T-cell (primary cell): ENCODE data around the gene BARX2. TPM values are rescaled to one million over a fixed set of nuclear protein-coding genes. Genes with fewer than 3 reads are reported as not detected.

Experiments
- ATAC-seq, 4 experiments: fragments of 200-7000 bp in 3 of 4; fragments of 150-1000 bp in 1 of 4; cut with Tn5 transposase; replicated peaks in 1 of 4; 1 replicate in 3 of 4; 2 replicates in 1 of 4; pipeline ENCODE4 v1.10.0; 2021; ENCODE audit warnings: moderate library complexity in 3 of 4, mild to moderate bottlenecking in 2 of 4, moderate number of reproducible peaks in 1 of 4
- CTCF ChIA-PET, 2 donors: fragments of 300-600 bp; sonication (Branson Sonifier 250); formaldehyde crosslinking; loops; one replicate each; lab custom pipeline; 2022; ENCODE audit warnings: antibody characterized with exemption in 2 of 2; lab: Charles Lee
- POLR2A ChIA-PET, 2 donors: fragments of 300-600 bp; sonication (Branson Sonifier 250); formaldehyde crosslinking; loops; one replicate each; lab custom pipeline; 2022; ENCODE audit warnings: antibody characterized with exemption in 2 of 2; lab: Charles Lee
- DNase-seq, 35 experiments: peaks; one replicate each; pipeline versions ENCODE4 v3.0.0 to v3.0.0-alpha.2; 2013 to 2023
- H3K27ac ChIP-seq: one replicate; pipeline ENCODE4 v1.5.1; 2013; ENCODE audit warnings: low read length
- H3K27me3 ChIP-seq, 2 experiments: replicated peaks in 1 of 2; 1 replicate in 1 of 2; 2 replicates in 1 of 2; pipeline versions ENCODE4 v1.6.1 to v1.7.0; 2013; ENCODE audit warnings: low read length in 1 of 2, mixed read lengths in 1 of 2; ENCODE audit not compliant: control insufficient read depth in 2 of 2, insufficient read depth in 2 of 2; ENCODE audit errors: extremely low read depth in 1 of 2
- H3K36me3 ChIP-seq, 2 donors: 1 replicate in 1 of 2; 2 replicates in 1 of 2; pipeline versions ENCODE4 v1.6.1 to v1.7.0; 2013; ENCODE audit warnings: low read length in 1 of 2; ENCODE audit not compliant: control insufficient read depth in 2 of 2, insufficient read depth in 1 of 2; ENCODE audit errors: extremely low read depth in 1 of 2
- H3K4me1 ChIP-seq, 2 experiments: 1 replicate in 1 of 2; 2 replicates in 1 of 2; pipeline versions ENCODE4 v1.6.1 to v1.7.0; 2013; ENCODE audit warnings: low read length in 2 of 2, mixed read lengths in 1 of 2; ENCODE audit not compliant: insufficient read depth in 2 of 2, control insufficient read depth in 1 of 2; ENCODE audit errors: extremely low read depth in 1 of 2
- H3K4me3 ChIP-seq, 2 donors: 1 replicate in 1 of 2; 2 replicates in 1 of 2; pipeline versions ENCODE4 v1.5.1 to v1.7.0; 2013; ENCODE audit warnings: mild to moderate bottlenecking in 2 of 2, low read length in 1 of 2, moderate library complexity in 1 of 2; ENCODE audit not compliant: control insufficient read depth in 1 of 2; ENCODE audit errors: extremely low read depth in 1 of 2
- H3K9me3 ChIP-seq: 2 replicates; pipeline ENCODE4 v1.7.0; 2013
- H3K27ac Mint-ChIP-seq, 2 donors: one replicate each; pipeline ENCODE4 v1.8.0; 2020 to 2021; ENCODE audit warnings: mild to moderate bottlenecking in 2 of 2, mixed read lengths in 2 of 2
- H3K27me3 Mint-ChIP-seq, 2 donors: one replicate each; pipeline ENCODE4 v1.8.0; 2021 to 2022; ENCODE audit warnings: mixed read lengths in 2 of 2
- H3K36me3 Mint-ChIP-seq: one replicate; pipeline ENCODE4 v1.8.0; 2021; ENCODE audit warnings: mixed read lengths
- H3K4me1 Mint-ChIP-seq, 3 donors: one replicate each; pipeline ENCODE4 v1.8.0; 2020 to 2022; ENCODE audit warnings: mixed read lengths in 3 of 3, mild to moderate bottlenecking in 1 of 3
- H3K4me3 Mint-ChIP-seq, 3 donors: one replicate each; pipeline ENCODE4 v1.8.0; 2020 to 2022; ENCODE audit warnings: mild to moderate bottlenecking in 3 of 3, mixed read lengths in 3 of 3, moderate library complexity in 3 of 3
- H3K9me3 Mint-ChIP-seq, 3 donors: one replicate each; pipeline ENCODE4 v1.8.0; 2020 to 2022; ENCODE audit warnings: mixed read lengths in 3 of 3
- WGBS: methylation state at CpG from one replicate; pipeline ENCODE4 v1.1.5; 2013; ENCODE audit warnings: missing lambda C conversion rate; ENCODE audit not compliant: insufficient coverage; 5-methylcytosine and 5-hydroxymethylcytosine counted together
- total RNA-seq, 35 experiments: library from RNA in 6 of 35; stranded (reverse) in 6 of 35; fragments of 120-200 nt in 1 of 35; gene quantifications; one replicate each; pipeline versions ENCODE4 v1.2.1 to v1.2.4 and lab custom pipeline; 2013 to 2026

Gene BARX2
- total RNA-seq, 5 donors from 2014 or later (not counting 1 experiment from before 2014, with no cell fraction given): not detected

DNA sequence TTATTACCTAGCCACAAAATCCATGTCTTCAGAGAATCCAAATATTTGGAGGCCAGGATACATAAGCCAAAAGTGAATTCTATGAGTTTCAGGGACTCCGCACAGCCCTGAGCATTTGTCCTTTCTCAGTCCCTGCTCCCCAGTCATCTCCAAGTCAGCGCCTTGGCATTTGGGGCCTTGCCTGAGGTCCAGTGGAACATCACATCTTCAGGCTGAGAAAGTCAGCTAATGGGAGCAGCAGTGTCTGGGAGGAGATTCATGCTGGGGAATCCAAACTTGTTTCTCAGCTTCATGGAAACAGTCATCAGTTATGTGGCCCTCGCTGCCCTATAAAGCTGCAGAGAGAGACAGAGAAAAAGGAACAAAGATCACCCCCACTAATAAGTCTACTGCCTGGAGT is 70.9 kb downstream of the BARX2 start:
- no peaks in the 10 kb centered on the region for H3K36me3 ChIP-seq
- ChIA-PET CTCF (no interaction called here), POLR2A (no interaction called here)
- Mint-ChIP-seq H3K36me3 (no peaks in the 10 kb centered on the region), H3K9me3 (peaks cover 6 to 10% (median 7%) of the 10 kb centered on the region in 3 donors), H3K4me3 (no peak overlapping the region), H3K27ac (no peak overlapping the region), H3K4me1 (peaks cover 0 to 7% (median 2%) of the 10 kb centered on the region in 3 donors), H3K27me3 (peaks cover 0 to 2% of the 10 kb centered on the region in 2 donors)
- H3K4me1 ChIP-seq: no peaks in the 10 kb centered on the region
- no peak for DNase-seq
- peaks cover 3% of the 10 kb centered on the region for H3K9me3 ChIP-seq
- 100% methylated on average over 1 of the region's 3 CpGs for WGBS
- ATAC-seq: no peak
- no peak overlapping the region for H3K4me3 ChIP-seq
- H3K27me3 ChIP-seq: peaks cover 0 to 9% of the 10 kb centered on the region in 2 experiments
- H3K27ac ChIP-seq: no peak overlapping the region

DNA sequence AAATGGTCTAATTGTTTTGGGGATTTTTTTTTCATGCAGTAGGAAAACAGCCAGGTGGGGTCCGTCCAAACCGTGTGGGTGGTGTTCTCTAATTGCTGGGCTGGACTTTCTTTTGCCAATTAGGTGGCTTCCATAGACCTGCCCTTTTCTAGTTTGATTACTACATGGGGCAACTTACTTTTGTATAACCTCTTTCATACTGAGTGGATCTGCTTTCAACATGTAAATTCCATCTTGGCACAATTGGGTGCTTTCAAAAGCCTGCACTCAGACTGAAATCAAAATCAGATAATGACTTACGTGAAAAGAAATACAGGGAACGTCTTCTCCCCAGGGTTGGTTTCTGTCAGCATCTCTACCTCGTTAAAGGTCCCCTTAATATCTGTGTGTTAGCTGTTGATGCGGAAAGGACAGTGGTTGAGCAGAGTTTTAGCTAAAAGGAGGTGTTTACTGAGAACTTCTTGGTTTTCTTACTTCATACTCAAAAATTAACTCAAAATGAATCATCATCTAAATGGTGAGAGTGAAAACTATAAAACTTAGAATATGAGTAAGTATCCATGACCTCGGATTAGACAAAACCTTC is 72.1 kb downstream of the BARX2 start:
- Mint-ChIP-seq H3K27me3 (peaks cover 0 to 2% of the 10 kb centered on the region in 2 donors), H3K4me3 (no peak overlapping the region), H3K4me1 (peaks cover 0 to 7% (median 1%) of the 10 kb centered on the region in 3 donors), H3K9me3 (peaks cover 6 to 10% (median 7%) of the 10 kb centered on the region in 3 donors), H3K27ac (no peak overlapping the region), H3K36me3 (no peaks in the 10 kb centered on the region)
- CTCF ChIA-PET: no interaction called here
- POLR2A ChIA-PET: no interaction called here
- ATAC-seq: no peak
- no peaks in the 10 kb centered on the region for H3K36me3 ChIP-seq
- H3K27me3 ChIP-seq: peaks cover 0 to 3% of the 10 kb centered on the region in 2 experiments
- no peak overlapping the region for H3K4me3 ChIP-seq
- 70% methylated on average over 2 of the region's 7 CpGs for WGBS
- H3K4me1 ChIP-seq: no peaks in the 10 kb centered on the region
- peaks cover 3% of the 10 kb centered on the region for H3K9me3 ChIP-seq
- H3K27ac ChIP-seq: no peak overlapping the region
- no peak for DNase-seq

DNA sequence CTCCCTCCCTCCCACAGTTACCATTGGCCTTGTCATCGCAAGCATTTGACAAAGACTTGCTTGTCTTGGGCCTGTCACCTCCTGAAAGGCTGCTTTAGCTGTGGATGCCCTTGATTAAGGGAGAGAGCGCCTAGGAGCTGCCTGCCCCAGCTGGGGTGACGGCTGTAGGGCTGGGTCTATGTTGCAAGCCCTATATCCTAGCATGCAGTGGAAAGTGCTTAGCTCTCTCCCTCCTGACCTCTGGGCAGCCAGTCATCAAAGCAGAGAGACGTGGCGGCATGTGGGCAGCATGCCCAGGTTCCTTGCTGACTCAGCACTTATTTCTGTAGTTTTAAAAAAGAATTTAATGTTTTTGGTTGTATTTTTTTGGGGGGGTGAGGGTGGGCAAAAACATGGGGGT is 75.9 kb downstream of the BARX2 start:
- H3K36me3 ChIP-seq: no peaks in the 10 kb centered on the region
- ATAC-seq (no peak), DNase-seq (no peak)
- ChIA-PET CTCF (no interaction called here), POLR2A (no interaction called here)
- Mint-ChIP-seq H3K27me3 (peaks cover 2 to 4% of the 10 kb centered on the region in 2 donors), H3K27ac (no peak overlapping the region), H3K4me1 (no peaks in the 10 kb centered on the region), H3K9me3 (peaks cover 6 to 7% (median 7%) of the 10 kb centered on the region in 3 donors), H3K36me3 (no peaks in the 10 kb centered on the region), H3K4me3 (no peak overlapping the region)
- no peaks in the 10 kb centered on the region for H3K4me1 ChIP-seq
- no peak overlapping the region for H3K4me3 ChIP-seq
- H3K9me3 ChIP-seq: peaks cover 3% of the 10 kb centered on the region
- H3K27me3 ChIP-seq: peaks cover 0 to 5% of the 10 kb centered on the region in 2 experiments
- H3K27ac ChIP-seq: no peak overlapping the region
- WGBS: 54% methylated on average over 4 of the region's 5 CpGs

DNA sequence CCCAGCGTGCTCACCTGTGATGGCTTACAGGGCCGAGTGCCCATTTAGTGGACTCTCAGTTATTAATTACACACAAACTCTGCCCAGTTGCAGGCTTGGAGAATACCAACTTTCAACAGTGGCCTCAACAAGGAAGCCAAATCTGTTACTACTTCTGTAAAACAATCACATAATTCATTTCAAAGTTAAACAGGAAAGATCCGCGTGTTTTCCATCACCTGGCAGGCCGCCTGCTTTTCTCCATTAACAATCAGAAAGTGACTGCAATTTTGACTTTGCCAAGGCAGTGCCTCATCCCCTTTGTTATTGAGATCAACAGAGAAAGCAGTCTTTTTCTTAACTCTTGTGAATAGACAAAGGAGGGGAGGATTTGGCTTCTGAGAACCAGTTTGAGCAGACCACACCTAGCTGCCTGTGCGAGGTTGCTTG is 77.7 kb downstream of the BARX2 start:
- peaks cover 3% of the 10 kb centered on the region for H3K9me3 ChIP-seq
- no peak for DNase-seq
- no peak overlapping the region for H3K4me3 ChIP-seq
- Mint-ChIP-seq H3K9me3 (peaks cover 0 to 7% (median under 1%) of the 10 kb centered on the region in 3 donors), H3K4me1 (no peaks in the 10 kb centered on the region), H3K27ac (no peak overlapping the region), H3K27me3 (peaks cover 3 to 4% of the 10 kb centered on the region in 2 donors), H3K4me3 (no peak overlapping the region), H3K36me3 (no peaks in the 10 kb centered on the region)
- 73% methylated on average over 5 of the region's 6 CpGs for WGBS
- ChIA-PET POLR2A (no interaction called here), CTCF (no interaction called here)
- no peak overlapping the region for H3K27ac ChIP-seq
- no peak for ATAC-seq
- no peaks in the 10 kb centered on the region for H3K4me1 ChIP-seq
- no peaks in the 10 kb centered on the region for H3K36me3 ChIP-seq
- peaks cover 0 to 5% of the 10 kb centered on the region in 2 experiments for H3K27me3 ChIP-seq

DNA sequence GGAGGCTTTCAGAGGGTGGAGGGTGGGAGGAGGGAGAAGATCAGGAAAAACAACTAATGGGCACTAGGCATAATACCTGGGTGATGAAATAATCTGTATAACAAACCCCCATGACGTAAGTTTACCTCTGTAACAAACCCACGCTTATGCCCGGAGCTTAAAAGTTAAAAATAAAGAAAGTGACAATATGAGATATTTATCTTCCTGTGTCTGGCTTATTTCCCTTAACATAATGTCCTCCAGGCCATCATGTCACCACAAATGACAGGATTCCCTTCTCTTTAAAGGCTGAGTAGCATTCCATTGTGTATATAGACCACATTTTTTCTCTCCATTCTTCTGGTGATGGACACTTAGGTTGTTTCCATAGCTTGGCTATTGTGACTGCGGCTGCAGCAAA is 79.5 kb downstream of the BARX2 start:
- H3K9me3 ChIP-seq: no peaks in the 10 kb centered on the region
- ATAC-seq (no peak), DNase-seq (no peak)
- H3K4me1 Mint-ChIP-seq: no peaks in the 10 kb centered on the region
- no peak overlapping the region for H3K4me3 Mint-ChIP-seq
- H3K27me3 Mint-ChIP-seq: peaks cover 3 to 4% of the 10 kb centered on the region in 2 donors
- WGBS: no CpG with 5 or more reads among the region's 4 CpGs
- ChIA-PET CTCF (no interaction called here), POLR2A (no interaction called here)
- no peak overlapping the region for H3K27ac ChIP-seq
- no peak overlapping the region for H3K4me3 ChIP-seq
- H3K36me3 ChIP-seq: no peaks in the 10 kb centered on the region
- H3K9me3 Mint-ChIP-seq: peaks cover 0 to 7% (median 0%) of the 10 kb centered on the region in 3 donors
- peaks cover 0 to 5% of the 10 kb centered on the region in 2 experiments for H3K27me3 ChIP-seq
- H3K27ac Mint-ChIP-seq: no peak overlapping the region
- H3K36me3 Mint-ChIP-seq: no peaks in the 10 kb centered on the region
- no peaks in the 10 kb centered on the region for H3K4me1 ChIP-seq

DNA sequence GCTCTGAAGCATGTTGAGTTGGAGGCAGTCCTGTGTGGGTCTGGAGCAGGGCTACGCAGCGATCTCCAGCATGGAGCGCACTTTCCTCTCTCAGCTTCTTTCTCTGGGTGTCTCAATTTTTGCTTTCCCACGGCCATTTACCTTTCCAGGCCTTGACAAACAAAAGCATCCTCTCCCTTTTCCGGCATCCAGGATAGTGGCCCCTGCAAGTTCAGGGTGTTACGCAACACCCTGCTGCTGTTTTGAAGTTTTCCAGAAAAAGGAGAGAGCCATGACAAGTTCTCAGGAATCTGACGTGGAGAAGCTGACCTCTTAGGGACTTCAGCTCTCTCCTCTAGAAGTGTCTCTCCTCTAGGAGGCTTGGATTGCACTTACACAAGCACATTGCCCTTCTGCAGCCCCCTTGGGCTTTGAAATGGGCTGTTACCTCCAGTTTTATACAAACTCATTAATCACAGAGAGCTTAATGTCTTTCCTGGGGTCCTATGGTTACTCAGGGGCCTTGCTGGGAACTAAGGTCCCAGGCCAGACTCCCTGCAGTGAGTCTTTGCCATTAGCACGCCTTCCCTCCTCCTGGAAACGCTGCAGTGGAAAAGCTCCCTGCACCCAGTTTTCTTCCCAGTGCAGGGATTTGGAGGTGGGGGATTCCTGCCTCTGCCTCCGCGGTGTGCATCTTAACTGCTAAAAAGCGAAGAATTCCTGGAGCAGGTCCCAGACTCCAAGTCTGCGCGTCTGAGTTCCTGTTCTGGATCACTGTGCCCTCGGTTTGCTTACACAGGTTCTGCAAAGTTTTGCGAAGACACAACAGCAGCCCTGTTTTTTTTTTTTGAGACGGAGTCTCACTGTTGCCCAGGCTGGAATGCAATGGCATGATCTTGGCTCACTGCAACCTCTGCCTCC is 80.4 kb downstream of the BARX2 start:
- H3K36me3 ChIP-seq: no peaks in the 10 kb centered on the region
- no peak overlapping the region for H3K4me3 Mint-ChIP-seq
- H3K36me3 Mint-ChIP-seq: no peaks in the 10 kb centered on the region
- H3K27me3 Mint-ChIP-seq: peaks cover 2 to 4% of the 10 kb centered on the region in 2 donors
- ChIA-PET CTCF (no interaction called here), POLR2A (no interaction called here)
- 92% methylated on average over 11 of the region's 17 CpGs for WGBS
- H3K9me3 ChIP-seq: no peaks in the 10 kb centered on the region
- H3K4me1 Mint-ChIP-seq: no peaks in the 10 kb centered on the region
- peaks cover 0 to 5% of the 10 kb centered on the region in 2 experiments for H3K27me3 ChIP-seq
- no peak for ATAC-seq
- no peak for DNase-seq
- H3K27ac ChIP-seq: no peak overlapping the region
- H3K9me3 Mint-ChIP-seq: peaks cover 0 to 2% (median 0%) of the 10 kb centered on the region in 3 donors
- no peak overlapping the region for H3K27ac Mint-ChIP-seq
- H3K4me3 ChIP-seq: no peak overlapping the region
- no peaks in the 10 kb centered on the region for H3K4me1 ChIP-seq
